Fibroblast of villous mesenchyme (primary cell): ENCODE data around the gene SFTPA1. TPM values are rescaled to one million over a fixed set of nuclear protein-coding genes. Genes with fewer than 3 reads are reported as not detected.
"Not testable (repeated sequence)": the region's sequence is repeated elsewhere in the genome, so short reads cannot be mapped to it uniquely, and the experiment has no call there.

Experiments used
- DNase-seq: peaks from one replicate; pipeline ENCODE4 v3.0.0-alpha.2; 2010; ENCODE audit warnings: low read depth
- H3K4me3 ChIP-seq: 2 replicates; pipeline ENCODE4 v1.5.1; 2011; ENCODE audit warnings: low read depth, mild to moderate bottlenecking, low read length
- total RNA-seq: library from RNA; depleted of rRNA; stranded (reverse); fragments of >200 nt; gene quantifications from 2 replicates; pipeline ENCODE4 v1.2.3, GENCODE V29; 2012
- TF ChIP-seq, protein P1 (sequence below): IDR thresholded peaks from 2 replicates; pipeline ENCODE4 v1.5.1; 2012; ENCODE audit warnings: low read depth, mild to moderate bottlenecking, low read length; ENCODE audit not compliant: insufficient read depth

The SFTPA1 gene
- total RNA-seq, 1 donor, result not detected

DNA sequence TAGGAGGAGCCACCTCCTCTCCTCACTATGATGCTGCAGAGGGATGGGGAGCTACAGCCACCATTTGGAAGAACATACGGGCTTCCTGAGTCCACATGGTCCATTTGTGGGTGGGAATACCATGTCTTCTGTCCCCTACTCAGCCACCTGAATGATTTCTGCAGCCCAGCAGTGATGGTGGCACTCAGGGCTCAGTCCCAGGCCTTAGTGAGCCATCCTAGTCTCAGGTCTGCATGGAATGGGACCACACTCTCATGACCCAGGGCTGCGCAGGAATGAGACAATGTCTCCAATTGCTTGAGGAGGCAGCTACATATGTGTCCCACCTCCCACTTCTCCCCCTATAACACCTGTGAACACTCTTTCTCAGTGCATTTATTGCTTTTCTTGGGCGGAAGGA, 4.8 kb downstream of the SFTPA1 start:
- no peak for DNase-seq
- no peak overlapping the region for H3K4me3 ChIP-seq
- TF ChIP-seq, protein P1, sequence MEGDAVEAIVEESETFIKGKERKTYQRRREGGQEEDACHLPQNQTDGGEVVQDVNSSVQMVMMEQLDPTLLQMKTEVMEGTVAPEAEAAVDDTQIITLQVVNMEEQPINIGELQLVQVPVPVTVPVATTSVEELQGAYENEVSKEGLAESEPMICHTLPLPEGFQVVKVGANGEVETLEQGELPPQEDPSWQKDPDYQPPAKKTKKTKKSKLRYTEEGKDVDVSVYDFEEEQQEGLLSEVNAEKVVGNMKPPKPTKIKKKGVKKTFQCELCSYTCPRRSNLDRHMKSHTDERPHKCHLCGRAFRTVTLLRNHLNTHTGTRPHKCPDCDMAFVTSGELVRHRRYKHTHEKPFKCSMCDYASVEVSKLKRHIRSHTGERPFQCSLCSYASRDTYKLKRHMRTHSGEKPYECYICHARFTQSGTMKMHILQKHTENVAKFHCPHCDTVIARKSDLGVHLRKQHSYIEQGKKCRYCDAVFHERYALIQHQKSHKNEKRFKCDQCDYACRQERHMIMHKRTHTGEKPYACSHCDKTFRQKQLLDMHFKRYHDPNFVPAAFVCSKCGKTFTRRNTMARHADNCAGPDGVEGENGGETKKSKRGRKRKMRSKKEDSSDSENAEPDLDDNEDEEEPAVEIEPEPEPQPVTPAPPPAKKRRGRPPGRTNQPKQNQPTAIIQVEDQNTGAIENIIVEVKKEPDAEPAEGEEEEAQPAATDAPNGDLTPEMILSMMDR, result no peak

GRCh38 chr10:79616164-79616563, 5.4 kb downstream of the SFTPA1 start:
- TF ChIP-seq, protein P1, result no peak
- DNase-seq, result no peak
- no peak overlapping the region for H3K4me3 ChIP-seq

DNA sequence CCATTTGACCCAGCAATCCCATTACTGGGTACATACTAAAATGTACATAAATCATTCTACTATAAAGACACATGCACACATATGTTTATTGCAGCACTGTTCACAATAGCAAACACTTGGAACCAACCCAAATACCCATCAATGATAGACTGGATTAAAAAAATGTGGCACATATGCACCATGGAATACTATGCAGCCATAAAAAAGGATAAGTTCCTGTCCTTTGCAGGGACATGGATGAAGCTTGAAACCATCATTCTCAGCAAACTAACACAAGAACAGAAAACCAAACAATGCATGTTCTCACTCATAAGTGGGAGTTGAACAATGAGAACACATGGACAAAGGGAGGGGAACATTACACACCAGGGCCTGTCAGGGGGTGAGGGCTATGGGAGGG, 12.9 kb downstream of the SFTPA1 start:
- not testable (repeated sequence) for H3K4me3 ChIP-seq, DNase-seq

GRCh38 chr10:79627075-79627474, 16.3 kb downstream of the SFTPA1 start:
- H3K4me3 ChIP-seq, result no peak overlapping the region
- no peak for DNase-seq
- TF ChIP-seq, protein P1, result no peak

GRCh38 chr10:79628083-79628482, 17.3 kb downstream of the SFTPA1 start:
- no peak for DNase-seq
- TF ChIP-seq, protein P1, result no peak
- H3K4me3 ChIP-seq, result no peak overlapping the region

- TF ChIP-seq, protein P1, result no peak
- no peak for DNase-seq
- no peak overlapping the region for H3K4me3 ChIP-seq
These were observed 18.5 kb downstream of the SFTPA1 start for GRCh38 chr10:79628988-79629954.

DNA sequence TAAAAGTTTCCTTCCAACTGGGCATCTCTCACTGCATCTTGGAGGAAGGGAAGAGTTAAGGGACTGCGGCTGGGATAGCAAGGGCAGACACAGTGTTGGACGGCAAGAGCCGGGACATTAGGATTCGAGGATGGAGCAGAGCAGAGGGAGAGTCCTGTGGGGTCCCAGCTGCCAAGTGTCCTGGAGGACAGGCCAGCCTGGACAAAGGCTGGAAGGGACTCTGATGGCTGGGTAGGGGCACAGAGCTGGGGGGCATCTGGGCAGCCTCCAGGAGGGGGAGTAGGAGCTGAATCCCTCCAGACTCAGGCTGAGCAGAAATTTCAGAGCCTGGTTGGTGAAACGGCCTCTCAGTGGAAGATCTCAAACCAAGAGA, 19.2 kb downstream of the SFTPA1 start:
- DNase-seq, result no peak
- no peak overlapping the region for H3K4me3 ChIP-seq
- TF ChIP-seq, protein P1, result no peak

DNA sequence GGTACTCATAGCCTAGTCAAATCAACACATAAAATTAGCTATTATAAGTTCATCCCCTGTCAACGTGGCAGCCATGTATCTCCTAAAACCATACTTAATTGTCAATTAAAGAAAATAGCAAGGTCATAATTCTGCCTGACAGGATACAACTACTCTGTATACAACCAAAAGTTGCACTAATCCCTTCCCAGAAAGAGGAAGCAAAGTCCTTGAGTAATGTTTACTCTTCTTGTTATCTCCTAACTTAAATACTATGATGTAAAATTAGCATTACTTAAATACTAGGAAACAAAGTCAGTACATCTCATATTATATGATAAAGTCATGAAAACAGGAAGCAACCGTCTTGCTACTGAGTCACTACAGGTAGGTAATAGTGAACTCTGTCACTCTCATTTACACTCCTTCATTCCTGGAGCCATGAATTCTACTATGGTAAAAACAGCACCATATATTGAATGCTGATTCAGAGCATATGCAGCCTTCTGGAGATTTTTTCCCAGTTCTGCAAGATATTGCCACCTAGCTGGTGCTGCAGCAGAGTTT, 26.0 kb downstream of the SFTPA1 start:
- H3K4me3 ChIP-seq, DNase-seq: not testable (repeated sequence)
